SK-N-SH (cell line): Measurements from ENCODE around the gene CAMK2B. TPM values are rescaled to one million over a fixed set of nuclear protein-coding genes. Genes with fewer than 3 reads are reported as not detected.

Experiments used
- CTCF ChIA-PET: fragments of 300-600, 350-600 bp; formaldehyde crosslinking; extraction: SDS; loops from one replicate; lab custom pipeline; 2021; lab: Yijun Ruan, JAX
- POLR2A ChIA-PET: fragments of 350-600 bp; sonication (Branson Sonifier 250); formaldehyde crosslinking; extraction: SDS; loops from one replicate; lab custom pipeline; 2020; ENCODE audit warnings: antibody characterized with exemption, inconsistent platforms; lab: Yijun Ruan, JAX
- DNase-seq: peaks from one replicate; pipeline ENCODE4 v3.0.0; 2012
- H2AFZ ChIP-seq: fragments of 200-600 bp; sonication (generic); 2 replicates; pipeline ENCODE4 v1.8.1; 2016; ENCODE audit warnings: antibody characterized with exemption, mild to moderate bottlenecking, low read depth
- H3F3A ChIP-seq: fragments of 200-600 bp; sonication (generic); replicated peaks from 2 replicates; pipeline ENCODE3; 2016; ENCODE audit warnings: antibody characterized with exemption, mild to moderate bottlenecking; ENCODE audit not compliant: insufficient read depth
- H3K27ac ChIP-seq, 2 experiments: fragments of 200-500 bp in 1 of 2; fragments of 200-600 bp in 1 of 2; sonication (Bioruptor generic) in 1 of 2; sonication (generic), shearing (Covaris generic) in 1 of 2; 2 replicates each; pipeline versions ENCODE4 v1.5.1 to v1.6.1; 2014 to 2016; ENCODE audit warnings: low read depth in 2 of 2, inconsistent platforms in 1 of 2, low read length in 1 of 2, mild to moderate bottlenecking in 1 of 2, mixed read lengths in 1 of 2
- H3K27me3 ChIP-seq: fragments of 200-600 bp; sonication (generic), shearing (Covaris generic); 2 replicates; pipeline ENCODE4 v1.6.1; 2016; ENCODE audit warnings: mixed run types; ENCODE audit not compliant: insufficient read depth
- H3K36me3 ChIP-seq, 2 experiments: fragments of 200-500 bp in 1 of 2; fragments of 200-600 bp in 1 of 2; sonication (Bioruptor generic) in 1 of 2; sonication (generic) in 1 of 2; replicated peaks in 1 of 2; 2 replicates each; pipeline versions ENCODE3 to v1.5.1; 2014 to 2016; ENCODE audit warnings: low read length in 1 of 2, mild to moderate bottlenecking in 1 of 2; ENCODE audit not compliant: insufficient read depth in 2 of 2, control insufficient read depth in 1 of 2
- H3K4me1 ChIP-seq, 2 experiments: fragments of 200-500 bp in 1 of 2; fragments of 200-600 bp in 1 of 2; sonication (Bioruptor generic) in 1 of 2; sonication (generic), shearing (Covaris generic) in 1 of 2; 2 replicates each; pipeline versions ENCODE4 v1.5.1 to v1.6.1; 2014 to 2016; ENCODE audit warnings: low read depth in 1 of 2, low read length in 1 of 2, mixed run types in 1 of 2; ENCODE audit not compliant: insufficient read depth in 2 of 2, control insufficient read depth in 1 of 2
- H3K4me2 ChIP-seq: fragments of 200-600 bp; sonication (generic), shearing (Covaris generic); 2 replicates; pipeline ENCODE4 v1.6.1; 2017; ENCODE audit warnings: mixed run types
- H3K4me3 ChIP-seq, 2 experiments: fragments of 200-500 bp in 1 of 2; fragments of 200-600 bp in 1 of 2; sonication (Bioruptor generic) in 1 of 2; sonication (generic), shearing (Covaris generic) in 1 of 2; 2 replicates each; pipeline versions ENCODE4 v1.5.1 to v1.8.1; 2014 to 2016; ENCODE audit warnings: low read depth in 2 of 2, inconsistent platforms in 1 of 2, low read length in 1 of 2, mild to moderate bottlenecking in 1 of 2, mixed read lengths in 1 of 2, moderate library complexity in 1 of 2
- H3K79me2 ChIP-seq: fragments of 200-600 bp; sonication (generic); 2 replicates; pipeline ENCODE4 v1.8.1; 2017; ENCODE audit warnings: mild to moderate bottlenecking; ENCODE audit not compliant: insufficient read depth
- H3K9ac ChIP-seq: fragments of 200-600 bp; sonication (generic); 2 replicates; pipeline ENCODE4 v1.6.1; 2017; ENCODE audit warnings: mixed run types
- H3K9me2 ChIP-seq: fragments of 200-600 bp; sonication (generic); 2 replicates; pipeline ENCODE4 v1.6.1; 2017; ENCODE audit warnings: mixed run types
- H3K9me3 ChIP-seq: fragments of 200-600 bp; sonication (generic); 2 replicates; pipeline ENCODE4 v1.6.1; 2017; ENCODE audit warnings: mixed run types, mild to moderate bottlenecking, moderate library complexity
- H4K20me1 ChIP-seq: fragments of 200-600 bp; sonication (generic); 2 replicates; pipeline ENCODE4 v1.6.1; 2017; ENCODE audit warnings: mild to moderate bottlenecking, mixed run types; ENCODE audit not compliant: insufficient read depth
- CTCF ChIP-seq: fragments of 200-600 bp; sonication (generic); IDR thresholded peaks from 2 replicates; pipeline ENCODE4 v1.6.1; 2017; ENCODE audit warnings: antibody characterized with exemption, mild to moderate bottlenecking, moderate library complexity
- EP300 ChIP-seq, 2 experiments: IDR thresholded peaks; 2 replicates each; pipeline versions ENCODE4 v1.4.0 to v1.6.1; 2012; ENCODE audit warnings: borderline replicate concordance in 1 of 2, low read depth in 1 of 2, low read length in 1 of 2
- EZH2phosphoT487 ChIP-seq: fragments of 200-600 bp; sonication (generic); IDR thresholded peaks from 2 replicates; pipeline ENCODE4 v1.6.1; 2017; ENCODE audit warnings: low read depth, mixed run types, mild to moderate bottlenecking, antibody characterized with exemption, moderate library complexity, borderline replicate concordance
- FOSL2 ChIP-seq: IDR thresholded peaks from 2 replicates; pipeline ENCODE4 v1.4.0; 2012; ENCODE audit warnings: low read depth, mild to moderate bottlenecking, moderate library complexity, borderline replicate concordance
- FOXJ3 ChIP-seq: sonication (generic); formaldehyde crosslinking; IDR thresholded peaks from 2 replicates; pipeline ENCODE4 v1.5.1; 2020; ENCODE audit warnings: mild to moderate bottlenecking, missing genetic modification reagents
- GABPA ChIP-seq: IDR thresholded peaks from 2 replicates; pipeline ENCODE4 v1.4.0; 2012; ENCODE audit warnings: low read depth, mild to moderate bottlenecking
- GATA2 ChIP-seq: sonication (generic); formaldehyde crosslinking; IDR thresholded peaks from 2 replicates; pipeline ENCODE4 v1.5.0; 2020; ENCODE audit warnings: mild to moderate bottlenecking, missing genetic modification reagents
- JUND ChIP-seq: IDR thresholded peaks from 2 replicates; pipeline ENCODE4 v1.4.0; 2012
- MXI1 ChIP-seq: IDR thresholded peaks from 2 replicates; pipeline ENCODE4 v1.6.1; 2012; ENCODE audit warnings: mild to moderate bottlenecking, low read depth, low read length, improper control_type of control experiment
- NRF1 ChIP-seq: IDR thresholded peaks from 2 replicates; pipeline ENCODE4 v1.6.1; 2012; ENCODE audit warnings: low read depth, mild to moderate bottlenecking, low read length
- PBX3 ChIP-seq: IDR thresholded peaks from 2 replicates; pipeline ENCODE4; 2012
- POLR2AphosphoS5 ChIP-seq: IDR thresholded peaks from 2 replicates; pipeline ENCODE4 v1.6.1; 2012; ENCODE audit warnings: low read depth, low read length
- RCOR1 ChIP-seq: fragments of 150-350 bp; IDR thresholded peaks from 2 replicates; pipeline ENCODE4 v1.6.1; 2017; ENCODE audit warnings: antibody characterized with exemption, low read length
- REST ChIP-seq: IDR thresholded peaks from 2 replicates; pipeline ENCODE4 v1.6.1; 2012; ENCODE audit warnings: mild to moderate bottlenecking, low read depth, low read length, moderate library complexity
- RXRA ChIP-seq: IDR thresholded peaks from 2 replicates; pipeline ENCODE4 v1.4.0; 2012; ENCODE audit warnings: low read depth, mild to moderate bottlenecking, borderline replicate concordance
- TCF12 ChIP-seq: IDR thresholded peaks from 2 replicates; pipeline ENCODE4 v1.4.0; 2012
- USF1 ChIP-seq: IDR thresholded peaks from 2 replicates; pipeline ENCODE4 v1.4.0; 2012; ENCODE audit warnings: low read depth, borderline replicate concordance
- USF2 ChIP-seq: fragments of 150-350 bp; IDR thresholded peaks from 2 replicates; pipeline ENCODE4 v1.6.1; 2017; ENCODE audit warnings: antibody characterized with exemption, low read length, low read depth, borderline replicate concordance
- YY1 ChIP-seq: IDR thresholded peaks from 2 replicates; pipeline ENCODE4 v1.4.0; 2012; ENCODE audit warnings: low read depth, mild to moderate bottlenecking
- WGBS: methylation state at CpG from one replicate; pipeline ENCODE4 v1.1.6; 2017; ENCODE audit warnings: low lambda C conversion rate; 5-methylcytosine and 5-hydroxymethylcytosine counted together
- polyA plus RNA-seq, 3 experiments: library from polyadenylated mRNA; depleted of rRNA; stranded (reverse); fragments of >200 nt; gene quantifications; 2 replicates each; pipeline ENCODE4 v1.2.3, GENCODE V29; 2012

Gene CAMK2B
- polyA plus RNA-seq, 1 of the 3 experiments (the other 2 are of a cell fraction), result 0.20 TPM

GRCh38 chr7:44256459-44256858 is 68.9 kb downstream of the CAMK2B start:
- WGBS, result 91% methylated on average over 5 of the region's 5 CpGs
- no peaks in the 10 kb centered on the region for H3K79me2 ChIP-seq
- CTCF ChIA-PET, result interaction anchor here (0.9 to 10.0 kb wide), 3 partner anchors 12 to 29 kb away, joined by 3 to 101 read pairs (median 4); no protein-coding TSS in a partner anchor
- no peaks in the 10 kb centered on the region for H3K9me3 ChIP-seq
- H2AFZ ChIP-seq, result no peak overlapping the region
- H3K4me2 ChIP-seq, result no peak overlapping the region
- no peaks in the 10 kb centered on the region for H3K27me3 ChIP-seq
- no peak overlapping the region for H3K27ac ChIP-seq
- DNase-seq, result no peak
- H3K36me3 ChIP-seq, result no peaks in the 10 kb centered on the region
- H3K4me1 ChIP-seq, result peaks cover 25 to 34% of the 10 kb centered on the region in 2 experiments; a peak in 3 of 4 replicates
- H3K4me3 ChIP-seq, result no peak overlapping the region
- TF ChIP-seq USF1, result no peak
- TF ChIP-seq GATA2 (CRISPR knock-in tag), result no peak
- TF ChIP-seq USF2, result no peak
- TF ChIP-seq RCOR1, result no peak
- no peak for TF ChIP-seq YY1
- no peak for TF ChIP-seq CTCF
- TF ChIP-seq PBX3, result no peak
- no peak for TF ChIP-seq FOXJ3 (CRISPR knock-in tag)
- TF ChIP-seq MXI1, result no peak
- TF ChIP-seq FOSL2, result no peak
- no peak for TF ChIP-seq POLR2AphosphoS5
- TF ChIP-seq RXRA, result no peak
- TF ChIP-seq NRF1, result no peak
- TF ChIP-seq EZH2phosphoT487, result no peak
- TF ChIP-seq TCF12, result no peak
- no peak for TF ChIP-seq REST
- no peak for TF ChIP-seq EP300 (IDR thresholded peaks at IDR 0.05; ENCODE audit: borderline replicate concordance in 1 of 2, low read depth in 1 of 2, low read length in 1 of 2)
- TF ChIP-seq GABPA, result no peak
- TF ChIP-seq JUND, result no peak
- TF ChIP-seq, all 33 proteins: peak for 0
- no peaks in the 10 kb centered on the region for H4K20me1 ChIP-seq
- peaks cover 10% of the 10 kb centered on the region for H3F3A ChIP-seq
- H3K9me2 ChIP-seq, result no peaks in the 10 kb centered on the region
- POLR2A ChIA-PET, result no interaction called here
- H3K9ac ChIP-seq, result no peak overlapping the region
